Endothelial cell of umbilical vein (primary cell): ENCODE results near the gene ATP6V1F. TPM values are rescaled to one million over a fixed set of nuclear protein-coding genes. Genes with fewer than 3 reads are reported as not detected.

Source experiments
- BruUV-seq: library from RNA; stranded (reverse); fragments of 400-500 nt; replicated peaks from 2 replicates; lab custom pipeline; 2021; lab: Mats Ljungman, UMichigan
- CTCF ChIA-PET: fragments of 300-600, 350-600 bp; sonication (Branson Sonifier 250); formaldehyde crosslinking; loops from one replicate; lab custom pipeline; 2021; ENCODE audit warnings: antibody characterized with exemption, inconsistent platforms; lab: Charles Lee
- POLR2A ChIA-PET: fragments of 300-600, 350-600 bp; sonication (Branson Sonifier 250); formaldehyde crosslinking; loops from one replicate; lab custom pipeline; 2021; ENCODE audit warnings: antibody characterized with exemption, inconsistent platforms; lab: Charles Lee
- DNase-seq: peaks from one replicate; pipeline ENCODE4 v3.0.0-alpha.2; 2011; ENCODE audit warnings: low read depth, low spot score
- FAIRE-seq: peaks from 2 replicates; lab custom pipeline; 2011; peaks lifted over from hg19 to GRCh38; lab: Jason Lieb, UNC
- H2AFZ ChIP-seq: 2 replicates; pipeline ENCODE4 v1.6.0; 2012; ENCODE audit warnings: low read depth, low read length, control low read depth, inconsistent platforms
- H3K27ac ChIP-seq: 2 replicates; pipeline ENCODE4 v1.5.1; 2011; ENCODE audit warnings: low read depth, mild to moderate bottlenecking, control low read depth, low read length, moderate library complexity; ENCODE audit not compliant: insufficient read depth
- H3K27me3 ChIP-seq, 2 experiments: 2 replicates each; pipeline versions ENCODE4 v1.6.0 to v1.6.1; 2011; ENCODE audit warnings: low read length in 2 of 2, mixed read lengths in 1 of 2; ENCODE audit not compliant: control insufficient read depth in 2 of 2, insufficient read depth in 2 of 2
- H3K36me3 ChIP-seq, 2 experiments: 2 replicates in 1 of 2; 3 replicates in 1 of 2; pipeline ENCODE4 v1.5.1; 2011; ENCODE audit warnings: low read length in 2 of 2, mild to moderate bottlenecking in 1 of 2, moderate library complexity in 1 of 2; ENCODE audit not compliant: control insufficient read depth in 2 of 2, insufficient read depth in 2 of 2; ENCODE audit errors: extremely low read depth in 1 of 2
- H3K4me1 ChIP-seq: 3 replicates; pipeline ENCODE4 v1.5.1; 2011; ENCODE audit warnings: mild to moderate bottlenecking, low read length; ENCODE audit not compliant: control insufficient read depth, insufficient read depth; ENCODE audit errors: extremely low read depth
- H3K4me2 ChIP-seq: 2 replicates; pipeline ENCODE4 v1.6.1; 2011; ENCODE audit warnings: low read length, control low read depth, mixed read lengths; ENCODE audit not compliant: insufficient read depth
- H3K4me3 ChIP-seq, 3 experiments: fragments of 200-600 bp in 1 of 3; sonication (generic), shearing (Covaris generic) in 1 of 3; replicated peaks in 1 of 3; 2 replicates each; pipeline ENCODE4 v1.5.1; 2011 to 2016; ENCODE audit warnings: control low read depth in 3 of 3, low read length in 3 of 3, mild to moderate bottlenecking in 2 of 3, inconsistent platforms in 1 of 3, low read depth in 1 of 3, moderate library complexity in 1 of 3; ENCODE audit not compliant: insufficient read depth in 1 of 3
- H3K79me2 ChIP-seq: 2 replicates; pipeline ENCODE4 v1.6.0; 2012; ENCODE audit warnings: low read length, inconsistent platforms; ENCODE audit not compliant: control insufficient read depth, insufficient read depth
- H3K9ac ChIP-seq: replicated peaks from 2 replicates; pipeline ENCODE3; 2011; ENCODE audit warnings: low read length, control low read depth; ENCODE audit not compliant: insufficient read depth; ENCODE audit errors: extremely low read depth
- H3K9me1 ChIP-seq: replicated peaks from 3 replicates; pipeline ENCODE4 v1.6.0; 2011; ENCODE audit warnings: mild to moderate bottlenecking, low read length; ENCODE audit not compliant: control insufficient read depth, insufficient read depth; ENCODE audit errors: extremely low read depth
- H3K9me3 ChIP-seq: replicated peaks from 2 replicates; pipeline ENCODE4 v1.5.1; 2012; ENCODE audit warnings: low read length, inconsistent platforms; ENCODE audit not compliant: control insufficient read depth, insufficient read depth
- H4K20me1 ChIP-seq: replicated peaks from 2 replicates; pipeline ENCODE3; 2011; ENCODE audit warnings: mild to moderate bottlenecking, low read length; ENCODE audit not compliant: control insufficient read depth, insufficient read depth; ENCODE audit errors: extremely low read depth
- CTCF ChIP-seq, 2 donors: IDR thresholded peaks; 1 replicate in 1 of 2; 2 replicates in 1 of 2; pipeline ENCODE4 v1.5.1; 2011; ENCODE audit warnings: low read length in 2 of 2, mild to moderate bottlenecking in 2 of 2, moderate library complexity in 2 of 2, control low read depth in 1 of 2, inconsistent platforms in 1 of 2, low read depth in 1 of 2; ENCODE audit not compliant: insufficient read depth in 1 of 2; ENCODE audit errors: extremely low read depth in 1 of 2
- EZH2 ChIP-seq: IDR thresholded peaks from 2 replicates; pipeline ENCODE4 v1.6.1; 2012; ENCODE audit warnings: borderline replicate concordance, low read depth, mild to moderate bottlenecking, moderate library complexity, low read length, inconsistent platforms; ENCODE audit not compliant: severe bottlenecking
- FOS ChIP-seq: IDR thresholded peaks from 2 replicates; pipeline ENCODE4 v1.6.1; 2011; ENCODE audit warnings: mild to moderate bottlenecking, low read length, moderate library complexity, borderline replicate concordance; ENCODE audit not compliant: insufficient read depth
- GATA2 ChIP-seq: IDR thresholded peaks from 2 replicates; pipeline ENCODE4 v1.7.0; 2011; ENCODE audit warnings: low read depth, mild to moderate bottlenecking, moderate library complexity, mixed read lengths, low read length; ENCODE audit not compliant: insufficient read length, insufficient read depth
- JUN ChIP-seq: IDR thresholded peaks from 2 replicates; pipeline ENCODE4 v1.6.1; 2011; ENCODE audit warnings: borderline replicate concordance, low read depth; ENCODE audit not compliant: insufficient read length, insufficient read depth
- MAX ChIP-seq: IDR thresholded peaks from 2 replicates; pipeline ENCODE4 v1.6.1; 2011; ENCODE audit not compliant: insufficient read depth, insufficient read length
- MYC ChIP-seq: IDR thresholded peaks from one replicate; pipeline ENCODE4 v1.6.1; 2011; ENCODE audit warnings: mild to moderate bottlenecking, low read depth, low read length
- POLR2A ChIP-seq: IDR thresholded peaks from 2 replicates; pipeline ENCODE4 v1.6.1; 2012; ENCODE audit warnings: low read depth, mild to moderate bottlenecking, control low read depth, low read length
- POLR2AphosphoS5 ChIP-seq: IDR thresholded peaks from 2 replicates; pipeline ENCODE4 v1.6.1; 2012; ENCODE audit warnings: low read depth, mild to moderate bottlenecking, control low read depth, low read length, moderate library complexity; ENCODE audit not compliant: insufficient read depth
- dilution Hi-C: fragments of 300-500 bp; cut with MboI; formaldehyde crosslinking; loops from one replicate; pipeline ENCODE4 v1.15.0; 2019; ENCODE audit warnings: low sequenced_read_pairs; ENCODE audit not compliant: extremely low pct_ligation_motif_present
- intact Hi-C: fragments of 100-400 bp; cut with micrococcal nuclease; formaldehyde crosslinking; loops from one replicate; pipeline ENCODE4 v1.10.0; 2022
- polyA plus RNA-seq, 4 experiments: library from polyadenylated mRNA; depleted of rRNA in 3 of 4; stranded (reverse) in 3 of 4; unstranded in 1 of 4; fragments of >200 nt; gene quantifications; 2 replicates each; pipeline versions ENCODE4 v1.2.1 to v1.2.3, GENCODE V29; 2011 to 2012; ENCODE audit warnings: missing spikeins in 1 of 4
- total RNA-seq: library from RNA; stranded (reverse); gene quantifications from 2 replicates; pipeline ENCODE4 v1.2.3, GENCODE V29; 2021

ATP6V1F gene
- total and polyA plus RNA-seq, 2 donors (not counting 3 experiments of a cell fraction or from before 2014, with no cell fraction given): 156 to 360 TPM

- no peaks in the 10 kb centered on the region for H3K9me3 ChIP-seq
- H2AFZ ChIP-seq: no peak overlapping the region
- H3K79me2 ChIP-seq: no peaks in the 10 kb centered on the region
- POLR2A ChIA-PET: no interaction called here
- no peaks in the 10 kb centered on the region for H3K36me3 ChIP-seq
- dilution Hi-C loops: no loop called here
- H3K4me1 ChIP-seq: no peaks in the 10 kb centered on the region
- TF ChIP-seq JUN (no peak), CTCF (IDR thresholded peaks at IDR 0.05; ENCODE audit: extremely low read depth in 1 of 2, insufficient read depth in 1 of 2, low read depth in 1 of 2, low read length in 2 of 2) (no peak), EZH2 (no peak), GATA2 (no peak)
- CTCF ChIA-PET: interaction anchor here (0.8 kb wide), 1 partner anchor 200 kb away, joined by 4 read pairs; no protein-coding TSS in a partner anchor
- H3K4me3 ChIP-seq: no peak overlapping the region
- no peak overlapping the region for H3K4me2 ChIP-seq
- no peak overlapping the region for H3K27ac ChIP-seq
- no peak for FAIRE-seq
- H3K9ac ChIP-seq: no peak overlapping the region
- H3K9me1 ChIP-seq: no peaks in the 10 kb centered on the region
- DNase-seq: no peak
- H4K20me1 ChIP-seq: no peaks in the 10 kb centered on the region
- peaks cover 6 to 14% of the 10 kb centered on the region in 2 experiments for H3K27me3 ChIP-seq
- BruUV-seq: no TSS peak
- intact Hi-C loops: no loop called here
Observed at GRCh38 chr7:128891942-128892269, 29.2 kb downstream of the ATP6V1F start.

- no peak for FAIRE-seq
- no peak overlapping the region for H3K27ac ChIP-seq
- intact Hi-C loops: no loop called here
- H4K20me1 ChIP-seq: no peaks in the 10 kb centered on the region
- H2AFZ ChIP-seq: no peak overlapping the region
- H3K9me3 ChIP-seq: no peaks in the 10 kb centered on the region
- no peaks in the 10 kb centered on the region for H3K36me3 ChIP-seq
- DNase-seq: no peak
- H3K4me2 ChIP-seq: no peak overlapping the region
- TF ChIP-seq POLR2A: no peak
- TF ChIP-seq JUN: no peak
- no peak for TF ChIP-seq FOS
- TF ChIP-seq MYC: no peak
- no peak for TF ChIP-seq MAX
- TF ChIP-seq GATA2: no peak
- no peak for TF ChIP-seq POLR2AphosphoS5
- TF ChIP-seq EZH2: no peak
- no peak for TF ChIP-seq CTCF (IDR thresholded peaks at IDR 0.05; ENCODE audit: extremely low read depth in 1 of 2, insufficient read depth in 1 of 2, low read depth in 1 of 2, low read length in 2 of 2)
- CTCF ChIA-PET: no interaction called here
- POLR2A ChIA-PET: no interaction called here
- no peaks in the 10 kb centered on the region for H3K9me1 ChIP-seq
- H3K79me2 ChIP-seq: no peaks in the 10 kb centered on the region
- H3K4me3 ChIP-seq: no peak overlapping the region
- no peaks in the 10 kb centered on the region for H3K4me1 ChIP-seq
- no TSS peak for BruUV-seq
- dilution Hi-C loops: no loop called here
- peaks cover 6 to 14% of the 10 kb centered on the region in 2 experiments for H3K27me3 ChIP-seq
- H3K9ac ChIP-seq: no peak overlapping the region
Observed at GRCh38 chr7:128892521-128893250, 30.0 kb downstream of the ATP6V1F start.
